Germinal center (tissue), 1 donor: ENCODE results near the gene PPP2R2B.
"Not testable (repeated sequence)": the region's sequence is repeated elsewhere in the genome, so short reads cannot be mapped to it uniquely, and the experiment has no call there.

Experiments used
- DNase-seq: peaks from one replicate; pipeline ENCODE4 v3.0.0; 2012; ENCODE audit warnings: mixed read lengths, low spot score

PPP2R2B gene

DNA sequence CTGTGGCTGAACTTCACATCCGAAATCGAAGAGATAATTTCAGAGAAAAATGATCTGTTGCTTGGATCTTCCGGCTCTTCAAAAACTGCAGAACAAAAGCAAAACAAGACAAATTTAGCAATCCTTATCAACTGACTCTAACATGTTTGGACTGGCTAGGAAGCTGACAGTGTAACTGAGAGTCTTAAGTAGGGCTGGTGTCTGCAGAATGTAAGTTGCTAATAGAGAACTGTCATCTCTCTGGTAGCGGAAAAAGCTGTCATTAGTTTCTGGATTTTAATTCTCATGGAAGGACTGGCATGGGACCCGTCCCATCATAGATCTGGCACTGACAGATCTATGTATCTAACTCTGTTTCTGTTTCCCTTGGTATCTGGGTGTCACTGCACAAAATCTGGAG, 278.2 kb downstream of the PPP2R2B start:
- no peak for DNase-seq

DNA sequence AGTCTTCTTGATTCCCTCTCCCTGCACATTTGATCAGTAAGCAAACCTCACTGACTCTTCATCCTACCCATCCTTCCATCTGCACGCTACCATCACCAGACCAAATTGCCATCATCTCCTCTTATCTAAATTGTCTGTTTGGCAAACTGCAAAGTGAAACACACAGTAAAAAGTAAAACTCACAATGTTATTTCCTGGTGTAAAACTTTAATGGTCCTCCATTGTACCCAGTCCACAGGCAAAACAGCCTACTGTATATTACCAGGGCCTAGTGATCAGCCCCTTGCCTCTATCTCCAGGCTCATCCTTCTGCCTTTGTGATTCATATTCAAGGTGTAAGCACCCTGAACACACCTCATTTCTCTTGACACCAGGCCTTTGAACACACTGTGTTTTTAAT, 279.3 kb downstream of the PPP2R2B start:
- no peak for DNase-seq

DNA sequence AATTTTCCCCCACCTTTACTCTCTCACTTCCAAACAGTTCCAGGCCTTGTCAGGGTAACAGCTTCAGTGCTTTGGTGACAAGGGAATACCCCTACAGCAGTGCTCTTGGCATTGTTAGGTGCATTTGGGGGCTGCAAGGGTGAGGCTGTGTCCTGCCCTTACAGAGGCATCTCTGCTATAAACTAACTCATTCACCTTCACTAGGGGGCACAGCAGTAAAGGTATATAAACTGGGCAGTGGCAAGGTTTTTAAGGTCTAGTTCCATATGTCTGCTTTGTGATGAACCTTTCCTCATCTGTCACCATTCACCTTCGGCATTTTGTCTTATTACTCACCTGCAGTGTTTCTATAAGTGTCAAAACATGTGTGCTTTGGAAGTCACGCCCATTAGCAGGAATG, 283.5 kb downstream of the PPP2R2B start:
- DNase-seq: no peak

DNA sequence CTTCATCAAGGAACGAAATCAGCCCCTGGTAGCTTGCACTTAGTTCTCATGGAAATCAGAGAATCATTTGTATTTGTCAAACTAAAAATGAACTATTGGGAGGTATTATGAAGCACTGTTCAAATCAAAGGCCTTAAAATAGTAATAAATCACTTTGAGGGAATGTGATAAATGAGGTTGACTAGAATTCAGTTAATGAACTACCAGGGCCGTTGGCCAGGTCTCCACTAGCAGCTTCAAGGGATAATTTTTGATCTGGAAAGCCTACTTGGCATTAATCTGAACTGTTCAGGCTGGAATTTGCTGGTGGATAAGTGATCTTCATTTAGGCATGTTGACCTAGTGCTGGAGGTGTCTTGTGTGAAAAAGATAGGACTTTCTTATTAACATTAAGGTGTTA, 286.2 kb downstream of the PPP2R2B start:
- DNase-seq: no peak

DNA sequence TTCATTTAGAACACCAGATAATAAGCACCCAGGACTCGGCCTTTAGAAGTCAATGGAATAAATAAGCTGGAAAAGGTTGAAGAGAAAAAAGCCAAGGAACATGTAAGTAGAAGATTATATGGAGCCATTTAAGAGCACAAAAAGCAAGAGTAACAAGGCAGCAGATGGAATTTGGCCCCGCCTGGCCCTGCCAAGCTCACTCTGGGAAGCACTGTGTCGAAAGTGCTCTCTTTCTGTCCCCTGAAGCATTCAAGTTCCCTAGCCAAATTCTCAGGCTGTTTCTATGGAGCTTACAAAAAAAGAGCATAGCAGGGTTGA, 289.6 kb downstream of the PPP2R2B start:
- no peak for DNase-seq

DNA sequence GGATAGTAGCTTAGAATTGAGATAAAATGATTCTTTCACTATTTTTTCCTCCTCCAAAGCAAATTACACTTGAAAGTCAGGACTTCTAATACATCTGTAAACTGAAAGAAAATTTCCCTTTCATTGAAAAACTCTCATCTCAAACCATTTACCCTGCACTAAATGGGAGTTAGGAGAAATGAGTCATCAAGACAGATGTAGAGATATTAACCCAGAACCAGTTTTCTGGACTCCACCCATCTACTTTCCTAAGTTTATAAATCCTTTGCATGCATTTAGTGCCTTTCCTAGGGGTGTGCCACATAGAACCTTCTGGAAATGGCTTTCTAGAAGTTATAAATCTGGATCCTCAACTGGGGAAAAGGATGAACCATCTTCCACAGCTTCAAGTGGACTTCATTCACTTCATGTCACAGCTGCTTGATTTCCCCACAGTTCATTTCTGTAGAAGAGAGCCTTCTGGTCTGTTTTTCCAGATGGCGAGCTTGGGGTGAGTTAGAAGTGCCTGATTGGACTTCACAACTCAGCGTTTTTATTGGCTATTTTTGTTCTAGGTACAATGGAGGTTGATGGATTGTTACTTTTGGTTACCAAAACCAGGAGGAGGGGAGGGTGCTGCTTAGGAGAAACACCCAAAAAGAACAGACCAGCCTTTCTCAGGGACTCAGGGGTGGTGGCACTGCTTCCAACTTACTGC, 290.1 kb downstream of the PPP2R2B start:
- DNase-seq: no peak

DNA sequence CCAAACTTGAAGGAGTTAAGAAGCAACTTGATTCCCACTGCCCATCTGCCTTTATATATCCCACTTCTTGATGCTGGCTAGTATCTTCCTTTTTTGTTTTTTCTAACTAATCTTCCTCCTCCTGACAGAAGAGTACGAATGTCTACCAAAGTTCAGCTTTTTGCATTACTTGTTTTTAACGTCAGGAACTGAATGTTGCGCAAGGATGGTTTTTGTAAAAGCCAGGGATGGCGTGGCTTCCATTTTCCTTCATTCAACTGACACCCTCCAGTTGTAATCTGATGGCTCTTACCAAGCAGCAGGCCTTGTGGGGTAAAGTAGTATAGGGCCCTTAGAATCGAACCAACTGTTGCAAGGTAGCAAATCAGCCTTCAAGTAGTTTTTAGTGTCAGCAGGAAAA, 291.8 kb downstream of the PPP2R2B start:
- no peak for DNase-seq

DNA sequence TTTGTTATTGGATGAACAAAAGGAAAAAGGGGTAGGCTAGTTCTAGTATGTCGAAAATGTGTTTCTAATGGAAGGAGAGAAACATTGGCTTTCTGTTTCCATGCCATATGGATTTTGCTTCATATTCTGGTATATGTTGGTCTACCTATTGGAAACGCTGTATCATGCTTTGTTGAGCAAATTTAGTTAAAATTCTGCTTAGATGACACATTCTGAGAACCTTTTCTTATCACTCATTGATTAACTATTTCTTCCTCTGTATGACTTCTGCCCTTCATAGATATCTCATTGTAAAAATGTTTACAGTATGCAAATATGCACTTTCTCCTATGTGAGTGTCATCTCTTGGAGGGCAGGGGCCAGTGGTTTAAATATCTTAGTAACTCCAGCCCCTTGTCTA, 293.8 kb downstream of the PPP2R2B start:
- DNase-seq: no peak

DNA sequence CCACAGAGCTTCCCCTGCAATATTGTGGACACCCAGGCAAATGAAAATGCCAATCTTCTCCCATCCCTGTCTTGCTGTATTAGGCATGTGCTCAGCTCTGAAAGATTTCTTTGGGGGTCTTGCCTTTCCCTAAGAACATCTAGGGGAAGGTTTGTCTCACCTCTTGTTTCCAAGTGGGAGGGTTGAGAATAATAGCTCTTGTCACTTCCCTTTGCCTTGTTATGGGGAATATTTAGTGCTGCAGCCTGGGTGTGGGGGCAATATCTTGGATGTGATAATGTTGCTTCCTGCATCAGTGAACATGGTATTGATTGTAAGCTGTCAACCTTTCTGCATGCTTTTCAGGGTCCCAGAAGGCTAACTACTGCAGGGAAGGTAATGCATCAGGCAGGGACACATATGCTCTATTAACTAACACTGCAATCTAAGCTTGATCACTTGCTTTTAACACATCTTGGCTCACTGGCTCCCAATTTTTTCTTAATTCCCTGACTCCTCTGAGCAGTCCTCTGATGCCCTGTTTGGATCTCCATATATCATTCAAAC, 296.4 kb downstream of the PPP2R2B start:
- no peak for DNase-seq

DNA sequence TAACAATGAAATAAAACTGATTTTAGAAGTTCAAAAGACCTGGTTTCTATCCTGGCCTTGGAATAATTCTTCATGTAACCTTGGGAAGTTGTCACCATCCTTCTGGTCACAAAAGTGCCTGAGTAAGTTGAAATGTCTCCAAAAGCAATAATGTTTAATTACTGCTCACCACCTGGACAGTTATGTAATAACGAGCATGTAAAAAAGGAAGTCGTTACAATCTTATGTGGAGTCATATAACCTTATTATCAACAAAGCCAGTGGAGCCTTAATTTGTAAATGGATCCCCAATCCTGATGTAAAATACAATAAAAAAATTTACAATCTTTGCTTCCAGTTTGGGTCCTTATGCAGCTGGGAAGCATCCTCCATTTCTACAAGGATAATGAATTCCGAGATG, 298.3 kb downstream of the PPP2R2B start:
- DNase-seq: no peak

DNA sequence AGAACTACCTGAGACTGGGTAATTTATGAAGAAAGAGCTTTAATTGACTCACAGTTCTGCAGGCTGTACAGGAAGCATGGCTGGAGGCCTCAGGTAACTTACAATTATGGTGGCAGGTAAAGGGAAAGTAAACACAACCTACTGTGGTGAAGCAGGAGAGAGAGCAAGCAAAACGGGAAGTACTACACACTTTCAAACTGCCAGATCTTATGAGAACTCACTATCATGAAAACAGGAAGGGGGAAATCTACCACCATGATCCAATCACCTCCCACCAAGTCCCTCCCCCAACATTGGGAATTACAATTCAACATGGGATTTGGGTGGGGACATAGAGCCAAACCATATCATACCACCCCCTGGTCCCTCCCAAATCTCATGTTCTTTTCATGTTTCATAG, 303.8 kb downstream of the PPP2R2B start:
- no peak for DNase-seq

DNA sequence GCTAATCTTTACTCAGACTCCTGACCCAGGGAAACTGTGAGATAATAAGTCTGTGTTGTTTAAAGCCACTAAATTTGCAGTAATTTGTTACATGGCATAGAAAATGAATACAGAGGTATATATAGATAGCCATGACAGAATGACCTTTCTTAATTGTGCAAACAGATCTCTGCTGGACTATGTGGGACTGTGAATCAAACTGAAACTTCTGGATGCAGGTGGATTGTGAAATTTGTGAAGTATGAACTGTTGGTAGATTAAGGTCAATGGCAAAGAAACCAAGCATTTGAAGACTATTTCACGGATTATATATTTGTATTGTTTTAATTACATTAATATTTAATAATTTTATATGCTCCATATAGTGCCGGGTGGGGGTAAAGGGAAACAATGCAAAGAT, 310.4 kb downstream of the PPP2R2B start:
- DNase-seq: no peak

DNA sequence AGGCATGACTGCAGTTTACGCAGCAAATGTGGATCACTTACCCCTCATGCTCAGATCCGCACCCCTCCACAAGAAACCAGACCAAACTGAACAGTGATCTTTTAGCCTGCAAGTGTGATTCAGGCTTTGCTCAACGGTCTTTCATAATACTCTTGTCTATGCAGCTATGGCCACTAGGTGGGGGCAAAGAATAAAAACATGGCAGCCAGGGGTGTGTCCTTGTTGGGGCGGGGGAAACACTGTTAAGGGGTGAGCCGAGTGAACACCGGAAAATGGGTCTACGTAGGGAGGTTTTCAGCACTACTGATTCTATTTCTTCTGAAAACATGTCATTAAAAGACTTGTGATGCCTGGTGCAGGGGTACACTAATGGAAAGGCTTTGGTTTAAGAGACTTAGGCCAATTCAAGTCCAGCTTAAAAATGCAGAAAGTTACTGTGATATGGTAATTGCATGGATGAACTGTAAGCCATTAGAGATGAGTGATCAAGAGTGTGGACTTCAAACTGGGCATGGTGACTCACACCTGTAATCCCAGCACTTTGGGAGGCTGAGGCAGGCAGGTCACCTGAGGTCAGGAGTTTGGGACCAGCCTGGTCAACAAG, 312.7 kb downstream of the PPP2R2B start:
- DNase-seq: peak; percentile 68

DNA sequence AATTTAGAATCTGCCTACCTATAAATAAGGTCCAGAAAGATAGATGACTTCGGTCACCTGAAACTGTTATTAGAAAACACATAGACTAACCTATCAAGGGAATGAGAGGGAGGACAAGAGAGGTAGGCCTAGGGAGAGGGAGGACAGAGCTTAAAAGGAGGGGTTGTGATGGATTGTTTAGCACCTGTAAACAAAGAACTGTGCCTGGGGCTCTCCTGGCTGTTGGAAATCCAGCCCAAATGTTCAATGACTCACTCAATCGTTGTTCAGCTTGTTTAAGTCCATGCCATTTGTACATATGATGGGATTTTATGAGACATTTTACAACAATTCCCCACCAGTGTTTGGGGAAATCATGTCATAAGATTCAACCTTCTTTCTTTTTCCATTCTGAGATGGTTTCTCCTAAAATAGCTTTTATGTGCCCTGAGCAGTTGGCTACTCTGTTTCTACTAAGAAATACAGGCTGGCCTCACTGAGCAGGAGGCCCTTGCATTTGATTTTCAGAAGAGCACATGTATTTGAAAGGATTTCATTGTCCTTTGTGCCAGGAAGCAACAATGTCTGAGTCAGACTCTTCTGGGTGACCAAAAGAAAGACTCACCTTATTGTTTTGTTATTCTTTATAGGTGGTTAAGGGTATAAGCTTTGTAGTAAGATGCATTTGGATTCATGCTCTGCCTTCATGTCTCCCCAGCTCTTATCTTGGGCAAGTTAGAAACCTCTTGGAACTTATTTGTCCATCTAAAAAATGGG, 314.4 kb downstream of the PPP2R2B start:
- no peak for DNase-seq

DNA sequence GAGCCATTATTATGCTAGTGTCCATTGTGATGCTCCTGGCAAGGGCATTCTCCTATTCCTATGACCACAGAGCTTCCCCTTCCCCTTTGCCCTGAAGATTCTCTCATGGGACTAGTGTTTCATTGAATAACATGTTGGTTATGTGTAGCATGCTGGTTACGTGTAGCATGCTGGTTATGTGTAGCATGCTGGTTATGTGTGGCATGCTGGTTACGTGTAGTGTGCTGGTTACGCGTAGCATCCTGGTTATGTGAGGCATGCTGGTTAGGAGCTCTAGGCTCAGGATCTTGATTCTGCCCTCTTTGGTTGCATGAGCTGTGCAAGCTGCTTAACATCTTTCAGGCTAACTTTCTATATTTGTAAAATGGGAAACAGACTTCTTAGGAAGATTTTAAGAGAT, 316.1 kb downstream of the PPP2R2B start:
- no peak for DNase-seq

DNA sequence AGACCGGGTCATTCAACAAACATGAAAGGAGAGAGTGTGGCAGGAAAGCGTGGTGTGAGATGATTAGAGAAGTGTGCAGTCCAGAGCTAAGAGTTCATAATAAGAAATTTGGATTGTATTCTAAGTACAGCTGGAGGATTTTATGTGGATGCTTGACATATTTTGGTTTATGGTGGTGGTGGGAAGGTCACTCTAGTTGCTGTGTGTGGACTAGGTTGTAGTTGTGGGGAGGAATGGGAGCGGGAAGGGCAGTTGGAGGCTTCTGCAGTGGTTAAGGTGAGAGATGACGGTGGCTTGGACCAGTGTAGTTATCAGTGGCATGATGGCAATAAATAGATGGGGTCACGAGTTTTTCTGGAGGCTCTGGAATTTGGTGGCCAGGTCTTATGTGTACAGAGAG, 316.8 kb downstream of the PPP2R2B start:
- no peak for DNase-seq

DNA sequence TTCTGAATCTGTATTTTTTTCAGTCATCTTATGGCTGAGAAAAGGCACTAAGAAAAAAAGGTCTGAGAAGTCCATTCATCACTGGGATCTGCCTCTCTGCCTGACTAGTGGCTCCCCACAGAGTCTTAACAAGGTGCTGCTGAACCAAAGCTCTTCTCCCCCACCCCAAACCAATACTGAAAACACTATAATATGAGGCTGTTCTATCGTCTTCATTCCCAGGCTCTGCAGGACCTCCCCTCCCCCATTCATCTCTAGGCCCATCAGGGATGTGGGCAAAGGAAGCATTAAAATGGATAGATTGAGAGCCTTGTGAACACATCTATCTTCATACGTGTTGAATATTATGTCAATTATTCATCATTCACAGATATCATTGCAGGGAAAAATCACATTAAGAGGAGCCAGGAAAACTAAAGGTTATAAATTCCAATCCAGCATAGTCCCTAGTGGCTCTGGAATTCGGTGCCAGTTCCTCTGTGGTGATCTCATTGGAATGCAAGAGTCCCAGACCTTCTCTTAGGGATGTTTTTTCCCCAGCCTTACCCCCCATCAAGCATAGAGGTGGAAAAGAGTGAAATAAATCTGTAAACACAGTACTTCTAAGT, 318.2 kb downstream of the PPP2R2B start:
- no peak for DNase-seq

DNA sequence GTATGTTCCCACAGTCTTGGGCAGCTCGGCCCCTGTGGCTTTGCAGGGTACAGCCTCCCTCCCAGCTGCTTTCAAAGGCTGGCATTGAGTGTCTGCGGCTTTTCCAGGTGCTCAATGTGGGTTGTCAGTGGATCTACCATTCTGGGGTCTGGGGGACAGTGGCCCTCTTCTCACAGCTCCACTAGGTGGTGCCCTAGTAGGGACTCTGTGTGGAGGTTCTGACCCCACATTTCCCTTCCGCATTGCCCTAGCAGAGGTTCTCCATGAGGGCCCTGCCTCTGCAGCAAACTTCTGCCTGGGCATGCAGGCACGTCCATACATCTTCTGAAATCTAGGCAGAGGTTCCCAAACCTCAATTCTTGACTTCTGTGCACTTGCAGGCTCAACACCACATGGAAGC, 321.7 kb downstream of the PPP2R2B start:
- DNase-seq: not testable (repeated sequence)

DNA sequence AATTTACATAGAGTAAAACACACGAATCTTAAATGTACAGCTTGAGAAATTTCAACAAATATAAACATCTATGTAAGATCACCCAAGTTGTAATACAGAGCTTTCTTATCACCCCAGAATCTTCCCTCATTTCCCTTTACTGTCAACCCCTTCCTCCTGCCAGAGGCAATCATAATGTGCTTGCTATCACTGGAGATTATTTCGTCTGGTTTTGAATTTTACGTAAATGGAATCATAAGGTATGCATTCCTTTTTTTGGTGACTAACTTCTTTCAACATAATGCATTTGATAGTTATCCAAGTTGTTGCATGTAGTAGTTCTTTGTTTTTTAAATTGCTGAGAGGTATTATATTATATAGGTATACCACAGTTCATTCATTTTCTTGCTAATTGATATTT, 325.1 kb downstream of the PPP2R2B start:
- no peak for DNase-seq

DNA sequence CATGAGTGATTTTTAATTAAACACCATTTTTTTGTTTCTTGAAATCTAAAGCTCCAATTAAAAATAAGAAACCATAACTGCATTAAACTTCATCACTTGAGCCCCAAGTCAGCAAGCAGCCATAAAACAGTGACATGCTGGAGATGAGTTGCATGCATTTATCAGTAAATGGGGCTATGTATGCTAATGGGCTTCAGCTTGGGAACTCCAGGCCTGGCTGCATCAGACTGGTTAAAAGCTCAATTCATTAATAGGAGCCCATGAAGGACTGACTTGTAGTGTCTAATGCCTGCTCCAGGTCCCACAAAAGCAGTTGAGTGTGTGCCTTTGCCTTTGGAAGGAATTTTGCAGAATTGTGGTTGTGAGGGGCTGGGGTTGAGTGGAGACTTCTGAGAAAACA, 328.9 kb downstream of the PPP2R2B start:
- DNase-seq: no peak

DNA sequence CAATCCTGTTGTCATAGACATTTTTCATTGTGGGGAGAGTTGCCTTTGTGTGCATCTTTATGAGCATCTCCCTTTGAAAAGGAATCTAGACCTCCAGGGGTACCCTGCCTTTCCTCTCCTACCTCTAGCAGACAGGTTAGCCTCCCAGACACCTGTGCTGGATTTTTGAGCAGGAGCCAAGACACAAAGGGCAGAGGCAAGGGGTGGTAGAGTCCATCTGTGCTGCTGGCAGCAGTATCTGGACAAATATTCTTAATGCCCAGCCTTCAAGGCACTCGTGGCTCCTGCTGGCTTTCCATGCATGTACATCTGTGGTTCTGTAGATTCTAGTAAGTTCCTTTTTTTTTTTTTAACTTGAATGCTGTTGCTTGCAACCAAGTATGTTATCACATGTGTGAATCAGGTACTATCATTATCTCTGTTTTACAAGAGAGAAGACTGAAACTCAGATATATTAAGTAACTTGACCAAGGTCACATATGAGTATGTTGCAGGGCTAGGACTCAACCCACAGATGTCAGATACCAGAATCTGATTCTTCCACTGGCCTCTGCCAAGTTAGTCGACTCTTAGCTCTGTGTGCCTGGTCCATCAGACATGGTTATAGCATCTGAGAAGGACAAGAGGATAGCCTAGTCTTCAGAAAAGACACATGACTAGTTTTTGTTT, 329.6 kb downstream of the PPP2R2B start:
- no peak for DNase-seq

DNA sequence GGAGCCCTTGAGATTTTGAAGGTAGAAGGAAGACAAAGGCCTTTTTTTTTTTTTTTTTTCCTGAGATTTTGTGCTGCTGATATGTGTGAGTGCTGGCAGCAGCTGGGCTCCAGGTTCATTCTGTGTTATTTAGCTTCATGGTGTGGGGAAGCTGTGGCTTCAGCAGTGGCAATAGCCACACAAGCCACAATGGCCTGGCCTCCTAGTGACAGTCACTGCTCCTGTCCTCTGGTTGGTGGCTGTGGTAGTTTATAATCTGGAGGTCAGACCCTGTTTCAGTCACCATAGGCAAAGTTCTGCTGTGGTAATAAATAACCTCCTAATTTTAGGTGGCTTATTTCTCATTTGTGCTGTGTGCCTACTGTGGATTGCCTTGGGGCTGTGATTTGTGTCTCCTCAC, 334.3 kb downstream of the PPP2R2B start:
- DNase-seq: no peak
